ENCODE measurements around the gene MTUS2.

The MTUS2 gene

GRCh38 chr13:29530901-29531300 is 710.8 kb downstream of the MTUS2 start:
- no peak for DNase-seq
- Mint-ChIP-seq H3K27me3 (ENCODE audit: low read depth, poor library complexity) (no peaks in the 10 kb centered on the region), H3K36me3 (ENCODE audit: low read depth) (peaks cover 30% of the 10 kb centered on the region), H3K27ac (no peak overlapping the region), H3K9me3 (no peaks in the 10 kb centered on the region), H3K4me1 (peaks cover 25% of the 10 kb centered on the region), H3K4me3 (no peak overlapping the region)
- no peak for TF ChIP-seq CTCF (IDR thresholded peaks at IDR 0.05)

- Mint-ChIP-seq H3K4me1 (peaks cover 23% of the 10 kb centered on the region), H3K36me3 (ENCODE audit: low read depth) (peaks cover 29% of the 10 kb centered on the region), H3K9me3 (no peaks in the 10 kb centered on the region), H3K27me3 (ENCODE audit: low read depth, poor library complexity) (no peaks in the 10 kb centered on the region), H3K4me3 (no peak overlapping the region), H3K27ac (peak overlapping the region; percentile 7)
- DNase-seq, result no peak
- TF ChIP-seq CTCF (IDR thresholded peaks at IDR 0.05), result no peak
Observed at GRCh38 chr13:29532116-29532515, 712.0 kb downstream of the MTUS2 start.

- Mint-ChIP-seq H3K36me3 (ENCODE audit: low read depth) (peaks cover 29% of the 10 kb centered on the region), H3K27me3 (ENCODE audit: low read depth, poor library complexity) (no peaks in the 10 kb centered on the region), H3K9me3 (no peaks in the 10 kb centered on the region), H3K4me1 (peaks cover 18% of the 10 kb centered on the region), H3K27ac (peak overlapping the region; percentile 7), H3K4me3 (no peak overlapping the region)
- DNase-seq, result no peak
- no peak for TF ChIP-seq CTCF (IDR thresholded peaks at IDR 0.05)
Observed at GRCh38 chr13:29532821-29533220, 712.7 kb downstream of the MTUS2 start.

- Mint-ChIP-seq H3K27ac (peak overlapping the region; percentile 3), H3K4me1 (peaks cover 30% of the 10 kb centered on the region), H3K4me3 (no peak overlapping the region), H3K36me3 (ENCODE audit: low read depth) (peaks cover 26% of the 10 kb centered on the region), H3K9me3 (no peaks in the 10 kb centered on the region), H3K27me3 (ENCODE audit: low read depth, poor library complexity) (no peaks in the 10 kb centered on the region)
- DNase-seq, result no peak
- TF ChIP-seq CTCF (IDR thresholded peaks at IDR 0.05), result no peak
Observed at GRCh38 chr13:29534083-29534482, 713.9 kb downstream of the MTUS2 start.

GRCh38 chr13:29535663-29536655 is 715.8 kb downstream of the MTUS2 start:
- Mint-ChIP-seq H3K4me3 (no peak overlapping the region), H3K36me3 (ENCODE audit: low read depth) (peaks cover 13% of the 10 kb centered on the region), H3K27me3 (ENCODE audit: low read depth, poor library complexity) (no peaks in the 10 kb centered on the region), H3K27ac (no peak overlapping the region), H3K4me1 (peaks cover 44% of the 10 kb centered on the region), H3K9me3 (no peaks in the 10 kb centered on the region)
- DNase-seq, result no peak
- no peak for TF ChIP-seq CTCF (IDR thresholded peaks at IDR 0.05)

GRCh38 chr13:29536853-29537252 is 716.7 kb downstream of the MTUS2 start:
- DNase-seq, result no peak
- H3K4me1 Mint-ChIP-seq, result peaks cover 48% of the 10 kb centered on the region
- H3K36me3 Mint-ChIP-seq (ENCODE audit: low read depth), result peaks cover 20% of the 10 kb centered on the region
- no peak overlapping the region for H3K27ac Mint-ChIP-seq
- TF ChIP-seq CTCF (IDR thresholded peaks at IDR 0.05), result no peak
- H3K9me3 Mint-ChIP-seq, result no peaks in the 10 kb centered on the region
- H3K27me3 Mint-ChIP-seq (ENCODE audit: low read depth, poor library complexity), result no peaks in the 10 kb centered on the region
- H3K4me3 Mint-ChIP-seq, result no peak overlapping the region
